NOMO-1 treated with dmso at 0.1 percent for 144 hours (cell line): ENCODE data around the gene COX10.
"Not testable (repeated sequence)": the region's sequence is repeated elsewhere in the genome, so short reads cannot be mapped to it uniquely, and the experiment has no call there.

Source experiments
- DNase-seq: peaks from one replicate; lab custom pipeline; 2025; ENCODE audit not compliant: unreplicated experiment; lab: John Stamatoyannopoulos, UW

The COX10 gene

DNA sequence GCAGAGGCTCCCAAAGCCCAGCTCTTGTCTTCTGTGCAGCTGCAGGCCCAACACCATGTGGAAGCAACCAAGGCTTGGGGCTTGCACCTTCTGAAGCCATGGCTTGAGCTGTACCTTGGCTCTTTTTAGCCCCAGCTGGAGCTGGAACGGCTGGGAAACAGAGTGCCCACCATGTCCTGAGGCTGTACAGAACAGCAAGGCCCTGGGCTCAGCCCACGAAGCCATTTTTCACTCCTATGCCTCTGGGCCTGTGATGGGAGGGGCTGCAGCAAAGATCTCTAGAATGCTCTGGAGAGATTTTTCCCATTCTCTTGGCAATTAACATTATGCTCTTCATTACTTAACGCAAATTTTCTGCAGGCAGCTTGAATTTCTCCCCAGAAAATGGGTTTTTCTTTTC is 99.3 kb downstream of the COX10 start:
- DNase-seq, result no peak

DNA sequence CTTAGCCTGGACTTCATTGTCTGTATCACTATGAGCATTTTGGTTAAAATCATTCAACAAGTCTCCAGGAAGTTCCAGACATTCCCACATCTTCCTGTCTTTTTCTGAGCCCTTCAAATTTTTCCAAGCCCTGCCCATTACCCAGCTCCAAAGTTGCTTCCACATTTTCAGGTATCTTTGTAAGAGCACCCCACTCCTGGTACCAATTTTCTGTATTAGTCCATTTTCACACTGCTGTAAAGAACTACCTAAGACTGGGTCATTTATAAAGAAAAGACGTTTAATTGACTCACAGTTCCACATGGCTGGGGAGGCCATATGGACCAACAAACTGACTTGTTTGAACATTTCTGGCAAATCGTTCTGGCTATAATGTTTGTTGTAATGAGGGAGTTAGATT is 100.0 kb downstream of the COX10 start:
- no peak for DNase-seq

GRCh38 chr17:14169901-14170300 is 100.6 kb downstream of the COX10 start:
- no peak for DNase-seq

DNA sequence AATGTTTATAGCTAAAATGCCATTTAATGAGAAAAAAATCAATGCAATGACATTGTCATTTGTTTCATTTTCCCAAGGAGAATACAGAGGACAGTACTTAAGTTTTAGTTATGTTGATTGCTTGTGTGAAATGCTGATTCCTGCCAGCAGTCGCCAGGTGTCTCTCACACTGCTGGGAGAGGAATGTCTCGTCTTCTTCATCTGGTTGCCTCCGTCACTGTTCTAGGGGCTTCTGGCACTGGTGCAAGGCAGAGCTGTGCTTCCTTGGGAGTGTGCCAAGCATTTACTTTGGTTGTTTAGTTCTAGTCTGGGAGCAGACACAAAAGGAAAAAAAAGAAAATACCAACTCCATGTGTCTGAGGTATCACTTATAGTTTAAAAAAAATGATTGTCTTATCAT is 107.7 kb downstream of the COX10 start:
- not testable (repeated sequence) for DNase-seq

- not testable (repeated sequence) for DNase-seq
Measured at GRCh38 chr17:14177801-14178200, 108.5 kb downstream of the COX10 start.

DNA sequence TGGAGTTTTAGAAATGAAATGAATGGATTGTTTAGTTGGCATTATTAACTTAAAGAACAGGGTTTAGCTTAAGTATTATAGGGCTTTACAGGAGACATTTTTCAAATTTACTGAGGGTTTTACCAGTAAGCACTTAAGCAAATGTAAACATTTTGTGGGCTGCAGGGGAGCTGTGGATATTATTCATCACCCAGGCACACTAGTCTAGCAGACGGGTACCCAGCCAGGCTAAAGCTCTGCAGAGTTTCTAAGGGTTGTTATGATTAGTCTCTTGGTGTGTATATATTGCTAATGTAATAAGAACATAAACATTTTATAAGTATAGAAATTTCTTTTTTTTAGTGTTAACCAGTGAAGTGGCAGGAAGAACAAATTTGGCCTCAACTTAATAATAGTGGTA is 110.6 kb downstream of the COX10 start:
- not testable (repeated sequence) for DNase-seq

DNA sequence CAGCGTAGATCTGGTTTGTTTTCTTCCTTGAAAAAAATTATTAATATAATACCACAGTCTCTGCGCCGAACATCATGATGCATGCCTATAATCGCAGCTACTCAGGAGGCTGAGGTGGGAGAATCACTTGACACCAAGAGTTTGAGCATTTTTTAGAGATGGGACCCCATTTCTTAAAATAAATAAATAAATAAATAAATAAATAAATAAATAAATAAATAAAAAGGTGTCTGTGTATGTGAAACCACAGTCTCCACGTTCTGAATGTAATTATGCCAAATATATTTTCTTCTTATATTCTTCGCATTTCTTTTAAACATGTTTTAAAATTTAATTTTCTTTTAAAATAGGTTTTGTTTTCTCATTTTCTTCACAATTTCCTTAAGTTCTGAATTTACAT is 112.8 kb downstream of the COX10 start:
- not testable (repeated sequence) for DNase-seq

DNA sequence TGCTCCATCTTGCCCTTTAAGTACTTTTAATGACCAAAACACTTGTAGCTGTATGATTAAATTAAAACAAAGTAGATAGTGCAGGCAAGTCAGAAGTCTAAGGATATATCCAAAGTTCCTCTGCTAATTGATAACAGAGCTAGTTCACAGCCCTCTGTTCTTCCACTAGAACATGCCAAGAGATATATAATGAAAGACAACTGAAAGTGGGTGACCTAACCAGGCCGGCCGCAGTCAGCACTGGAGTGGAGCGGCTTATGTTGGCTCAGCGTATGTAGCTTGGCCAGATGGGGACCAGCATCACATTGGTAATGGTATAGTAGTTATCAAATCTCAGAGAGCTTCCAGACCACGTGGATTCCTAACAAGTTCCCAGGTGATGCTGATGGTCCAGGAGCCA is 115.2 kb downstream of the COX10 start:
- DNase-seq, result not testable (repeated sequence)

DNA sequence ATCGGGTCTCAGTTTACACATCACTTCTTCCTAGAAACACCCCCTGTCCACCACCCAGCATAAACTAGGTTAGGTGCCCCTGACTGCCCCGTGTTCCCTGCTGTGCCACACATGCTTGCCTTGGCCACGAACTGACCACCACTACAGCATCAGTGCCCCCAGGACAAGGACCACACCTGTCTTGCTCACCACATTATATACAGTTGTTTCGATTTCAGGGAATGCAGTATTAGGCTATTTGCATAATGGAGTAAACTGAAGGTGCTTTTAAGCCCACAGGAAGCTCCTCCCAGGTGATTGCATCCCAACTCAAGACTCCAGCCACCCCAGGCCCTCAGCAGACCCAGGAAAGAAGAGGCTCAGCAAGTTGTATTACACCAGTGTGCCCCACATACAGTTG is 117.1 kb downstream of the COX10 start:
- not testable (repeated sequence) for DNase-seq

DNA sequence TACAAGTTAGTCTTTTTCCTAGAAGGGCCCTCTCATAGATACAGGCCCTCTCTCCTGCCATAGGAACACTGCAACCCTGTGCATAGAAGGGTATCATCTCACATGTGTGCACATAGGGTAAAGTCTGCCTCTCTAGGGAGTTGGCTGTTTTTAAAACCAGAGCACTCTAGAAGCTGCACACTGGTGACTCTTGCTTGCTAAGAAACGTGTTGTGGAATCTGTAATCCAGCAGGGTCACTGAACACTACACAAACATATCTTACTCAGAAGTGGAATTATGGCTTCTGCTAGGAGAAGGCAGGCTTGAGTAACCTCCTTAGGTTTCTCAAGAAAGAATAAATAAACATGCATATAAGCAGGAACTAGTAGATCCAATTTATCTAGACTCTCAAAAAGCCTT is 121.5 kb downstream of the COX10 start:
- not testable (repeated sequence) for DNase-seq

- DNase-seq, result not testable (repeated sequence)
Measured at GRCh38 chr17:14191469-14191868, 122.2 kb downstream of the COX10 start.

- not testable (repeated sequence) for DNase-seq
Measured at GRCh38 chr17:14192039-14192438, 122.7 kb downstream of the COX10 start.

DNA sequence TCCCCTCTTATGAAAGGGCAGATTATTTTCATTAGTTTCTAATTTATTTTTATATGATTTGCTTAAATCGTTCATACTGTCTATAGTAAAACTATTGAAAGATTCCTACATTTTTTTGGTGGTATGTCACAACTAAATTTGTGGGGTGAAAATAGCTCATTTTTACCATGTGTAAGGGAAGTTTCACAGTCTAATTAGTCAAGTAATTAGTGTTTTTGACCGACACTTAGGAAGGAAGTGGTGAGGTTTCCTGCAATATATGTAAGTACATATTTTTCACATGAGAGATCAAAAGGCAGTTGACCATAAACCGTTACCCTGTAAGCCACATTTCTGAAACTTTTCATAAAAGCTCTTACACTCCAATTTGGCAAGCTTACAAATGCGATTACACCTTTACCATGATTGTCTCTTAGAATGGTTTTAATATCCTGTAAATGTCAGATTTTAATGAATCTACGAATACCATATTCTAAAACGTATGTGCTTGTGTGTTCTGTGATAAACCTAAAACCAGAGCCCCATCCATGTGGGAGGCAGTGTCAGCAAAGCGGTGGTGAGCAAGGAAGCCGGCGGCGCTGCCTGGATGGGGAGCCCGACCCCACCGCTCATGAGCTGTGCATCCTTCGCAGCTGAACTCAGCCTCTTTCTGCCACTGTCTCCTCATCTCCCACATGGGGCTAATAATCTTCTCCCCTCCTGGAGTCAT is 123.5 kb downstream of the COX10 start:
- not testable (repeated sequence) for DNase-seq

DNA sequence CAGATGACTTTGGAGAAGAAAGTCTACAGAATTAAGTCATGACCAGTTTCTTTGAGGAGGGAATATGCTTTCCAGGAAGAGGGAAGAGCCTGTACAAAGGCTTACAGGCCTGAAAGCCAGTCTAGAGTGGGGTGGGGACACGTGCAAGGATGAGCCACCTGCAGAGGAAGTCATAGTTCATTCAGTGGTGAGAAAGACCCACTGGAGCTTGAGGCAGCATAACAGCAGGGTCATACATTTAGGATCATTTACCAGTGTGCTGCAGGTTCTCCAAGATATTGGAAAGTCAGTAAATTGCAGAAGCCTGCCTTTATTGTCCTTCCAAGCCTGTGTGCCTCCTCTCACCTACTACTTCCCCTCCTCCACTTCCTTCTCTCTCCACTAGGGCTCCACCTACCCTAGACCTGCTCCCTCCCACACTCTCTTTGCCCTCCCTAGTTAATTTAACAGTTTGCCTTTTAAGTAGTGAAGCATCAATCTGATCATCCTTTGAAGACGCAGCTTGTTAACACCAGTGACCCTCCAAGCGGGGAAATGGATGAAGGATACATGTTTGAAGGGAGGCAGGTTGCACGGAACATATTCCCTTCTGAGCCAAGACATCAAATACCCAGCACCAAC is 127.2 kb downstream of the COX10 start:
- DNase-seq, result no peak

DNA sequence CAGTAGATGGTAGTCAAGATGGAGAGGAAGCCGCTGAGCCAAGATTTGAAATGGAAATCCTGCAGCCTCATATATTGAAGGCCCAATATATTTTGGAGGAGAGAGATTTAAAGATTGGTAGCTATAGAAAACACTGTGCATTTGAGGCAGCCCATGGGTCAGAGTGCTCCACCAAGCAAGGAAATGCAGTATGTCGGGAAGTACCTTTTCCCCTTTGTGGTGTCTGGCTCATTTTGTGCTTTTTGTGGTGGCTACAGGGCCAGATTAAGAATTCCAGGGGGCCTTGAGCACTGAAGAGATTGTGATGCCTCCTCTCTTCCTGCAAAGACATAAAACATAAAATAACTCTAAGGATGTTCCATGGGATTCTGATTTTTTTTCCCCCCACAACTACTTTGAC is 127.8 kb downstream of the COX10 start:
- DNase-seq, result no peak

DNA sequence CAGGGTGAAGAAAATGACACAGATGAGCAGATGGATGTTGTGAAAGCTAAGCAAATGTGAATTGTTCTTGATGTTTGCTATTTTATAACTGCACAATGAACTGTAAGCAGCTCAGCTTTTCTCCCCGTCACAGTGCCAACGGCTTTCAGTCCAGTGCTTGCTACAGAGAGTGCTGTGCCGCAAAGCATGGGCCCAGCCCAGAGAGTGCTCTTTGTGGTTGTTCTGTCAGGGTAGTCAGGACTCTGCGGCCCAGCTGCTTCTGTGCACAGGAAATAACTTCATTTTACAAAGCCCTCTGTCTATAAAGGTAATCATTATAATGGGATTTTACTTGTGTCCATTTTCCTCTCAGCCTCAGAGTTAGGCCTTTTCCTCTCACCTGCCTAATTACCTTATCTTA is 128.3 kb downstream of the COX10 start:
- no peak for DNase-seq

GRCh38 chr17:14198013-14198412 is 128.7 kb downstream of the COX10 start:
- no peak for DNase-seq

- DNase-seq, result no peak
Measured at GRCh38 chr17:14198575-14198974, 129.3 kb downstream of the COX10 start.

DNA sequence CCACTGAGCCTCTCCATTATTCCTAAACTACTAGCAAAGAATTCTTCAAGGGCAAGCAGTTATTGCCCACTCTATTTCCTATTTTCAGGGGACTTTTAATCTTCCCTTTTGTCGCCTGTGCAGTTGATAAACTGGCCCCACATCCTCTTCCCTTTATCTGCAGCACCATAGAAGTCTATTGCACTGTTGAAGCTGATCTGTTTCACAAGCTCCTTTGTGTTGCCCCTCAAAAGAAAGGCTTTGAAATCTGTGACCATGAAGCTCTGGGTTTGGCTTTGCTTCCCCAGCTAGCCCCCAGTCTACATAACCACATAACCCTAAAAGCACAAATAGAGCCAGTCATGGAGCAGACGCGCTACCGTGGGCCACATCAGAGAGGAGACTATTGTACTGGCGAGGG is 130.3 kb downstream of the COX10 start:
- DNase-seq, result no peak

GRCh38 chr17:14200354-14200753 is 131.1 kb downstream of the COX10 start:
- DNase-seq, result no peak

DNA sequence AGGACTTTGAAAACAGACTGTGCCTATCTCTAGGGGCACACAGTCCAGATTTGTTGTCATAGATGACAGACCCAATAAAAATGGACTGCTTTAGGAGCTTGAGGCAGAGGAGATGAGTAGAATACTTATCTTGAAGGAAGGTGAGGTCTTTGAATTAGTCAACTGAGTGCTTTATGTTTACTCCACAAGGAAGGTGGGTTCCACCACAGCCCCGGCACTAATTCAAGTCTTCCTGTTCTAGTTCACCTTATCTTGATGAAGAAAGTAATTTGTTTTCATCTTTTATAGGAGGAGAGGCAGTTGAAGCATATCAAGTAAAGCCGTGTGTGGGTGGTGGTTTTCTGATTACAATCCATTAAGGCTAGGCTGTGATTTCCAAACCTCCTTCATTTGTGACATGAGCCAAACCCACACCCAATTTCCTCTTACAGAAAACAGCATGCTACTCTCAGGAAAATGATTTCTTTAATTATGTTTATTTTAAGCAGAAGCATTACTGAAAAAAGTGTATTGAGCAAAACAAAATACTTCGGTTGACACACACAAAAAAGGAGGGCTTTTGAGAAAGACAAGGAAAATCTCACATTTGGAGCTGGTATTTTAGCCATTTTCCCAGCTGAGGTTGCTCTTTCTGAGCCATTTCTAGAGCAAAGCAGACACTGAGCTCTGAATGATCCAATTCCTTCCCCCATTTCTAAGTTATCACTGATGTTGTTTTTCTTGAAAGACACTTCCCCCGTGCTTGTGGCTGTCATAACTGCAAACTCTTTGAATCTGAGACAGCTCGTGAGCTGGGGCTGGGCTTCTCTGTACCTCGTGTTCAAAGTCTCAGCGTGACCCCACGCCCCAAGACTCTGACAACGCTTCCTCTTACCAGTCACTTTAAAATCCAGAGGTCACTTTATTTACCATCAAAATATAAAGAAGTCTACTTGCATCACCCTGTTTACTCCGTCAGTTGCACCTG is 132.0 kb downstream of the COX10 start:
- no peak for DNase-seq

- no peak for DNase-seq
Measured at GRCh38 chr17:14201988-14202380, 132.7 kb downstream of the COX10 start.
